Fibroblast of skin of back (primary cell): Measurements from ENCODE around the gene PSMB7. TPM values are rescaled to one million over a fixed set of nuclear protein-coding genes. Genes with fewer than 3 reads are reported as not detected.
A peak's percentile ranks its signal among the peaks of the same experiment; 100 is the strongest.

Experiments used
- DNase-seq: peaks from one replicate; pipeline ENCODE4 v3.0.0-alpha.2; 2013
- polyA plus RNA-seq, 2 experiments: library from polyadenylated mRNA; unstranded; fragments of 120-200 nt; gene quantifications; one replicate each; pipeline ENCODE4 v1.2.1, GENCODE V29; 2013; ENCODE audit not compliant: insufficient read length in 2 of 2

Gene PSMB7
- 211 TPM for polyA plus RNA-seq (2013, experiment 1 of 2; ENCODE audit: insufficient read length)
- 167 TPM for polyA plus RNA-seq (2013, experiment 2 of 2; ENCODE audit: insufficient read length)

DNA sequence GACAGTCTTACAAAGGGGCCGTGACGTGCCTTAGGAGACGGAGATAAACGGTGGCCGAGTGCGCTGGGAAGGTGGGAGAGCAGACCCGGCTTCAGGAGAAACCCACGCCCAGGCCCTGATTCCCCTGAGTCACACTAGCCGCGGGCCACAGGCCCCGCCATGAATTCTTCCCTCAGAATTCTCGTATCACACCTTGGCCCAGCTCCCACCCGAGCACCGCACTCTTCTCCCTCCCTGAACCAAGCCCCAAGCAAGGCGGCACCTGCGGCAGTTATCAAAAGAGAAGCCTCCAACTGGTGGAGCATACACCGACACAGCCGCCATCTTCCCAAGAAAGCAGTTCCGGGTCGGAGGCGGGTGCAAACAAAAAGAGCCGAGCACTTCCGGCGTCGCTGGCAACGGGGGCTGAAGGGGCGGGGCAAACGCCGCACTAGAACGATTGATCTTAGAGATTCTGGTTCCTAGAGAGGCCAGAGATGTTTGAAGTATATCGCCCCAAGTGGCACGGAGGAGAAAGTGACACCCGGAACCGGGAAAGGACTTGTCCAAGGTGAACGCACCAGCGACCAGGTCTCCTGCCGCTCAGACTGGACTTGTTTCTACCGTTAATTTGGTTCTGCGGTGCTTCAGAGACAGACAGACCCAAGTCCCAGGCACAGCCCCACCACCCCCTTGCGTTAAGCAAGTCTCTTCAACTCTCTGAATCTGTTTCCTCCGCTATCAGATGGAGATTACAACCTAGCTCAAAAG is at the start of gene PSMB7:
PSMB7 (minus strand) TSS at position 341 of the 750 bp plus-strand sequence; CDS start at position 324, 17 bp downstream.
- peak; percentile 95 for DNase-seq

DNA sequence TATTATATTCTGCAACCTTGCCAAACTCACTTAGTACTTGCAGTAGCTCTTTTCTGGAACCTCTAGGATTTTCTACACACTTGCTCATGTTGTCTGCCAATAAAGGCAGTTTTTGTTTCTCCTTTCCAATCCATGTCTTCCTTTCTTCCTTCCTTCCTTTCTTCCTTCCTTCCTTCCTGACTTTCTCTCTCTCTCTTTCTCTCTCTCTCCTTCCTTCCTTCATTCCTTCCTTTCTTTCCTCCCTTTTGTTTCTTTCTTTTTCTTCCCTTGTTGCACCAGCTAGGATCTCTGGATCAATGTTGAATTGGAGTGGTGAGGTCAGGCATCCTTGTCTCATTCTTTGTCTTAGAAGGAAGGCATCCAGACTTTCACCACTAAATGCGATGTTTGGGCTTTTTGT is 47.5 kb upstream of the PSMB7 start:
- no peak for DNase-seq

DNA sequence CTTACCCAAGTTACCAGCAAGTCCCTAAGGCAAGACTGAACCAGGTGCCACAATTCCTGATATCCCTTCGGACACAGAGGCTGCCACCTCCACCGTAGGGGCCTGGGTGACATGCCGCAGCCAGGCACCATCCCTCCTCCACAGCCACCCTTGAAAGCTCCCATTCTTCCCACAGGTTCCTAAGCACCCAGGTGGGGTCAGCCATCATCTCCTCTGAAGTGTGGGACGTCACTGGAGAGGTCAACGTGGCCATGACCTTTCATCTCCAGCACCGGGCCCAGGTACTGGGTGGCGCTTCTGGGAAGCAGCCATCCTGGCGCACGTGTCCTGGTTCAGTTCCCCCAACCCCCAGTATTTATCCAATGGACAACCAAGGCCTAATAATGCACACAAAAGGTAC is 43.2 kb upstream of the PSMB7 start:
- DNase-seq = no peak

DNA sequence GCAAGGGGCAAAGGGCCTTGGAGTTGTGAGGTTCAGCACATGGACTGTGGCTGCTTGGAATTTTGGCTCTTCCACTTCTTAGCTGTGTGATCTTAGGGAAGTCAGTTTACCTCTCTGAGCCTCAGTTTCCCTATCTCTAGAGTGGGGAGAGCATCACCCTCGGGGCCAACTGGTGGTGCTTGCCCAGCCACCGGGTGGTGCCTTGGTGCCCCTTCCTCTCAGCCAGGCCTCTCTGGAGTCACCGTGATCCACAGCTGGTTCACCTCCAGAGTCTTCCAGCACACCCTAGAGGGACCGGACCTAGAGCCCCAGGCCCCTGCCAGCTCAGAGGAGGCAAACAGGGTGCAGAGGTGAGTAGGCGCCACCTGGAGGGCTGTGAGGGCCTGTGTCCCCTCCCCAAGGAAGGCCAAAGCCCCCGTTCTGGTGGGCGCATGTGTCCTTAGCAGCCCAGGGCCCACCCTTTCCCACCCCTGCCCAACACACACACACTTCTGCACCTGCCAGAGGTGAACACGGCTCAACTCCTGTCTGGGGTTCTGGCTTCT is 42.7 kb upstream of the PSMB7 start:
- DNase-seq = no peak

DNA sequence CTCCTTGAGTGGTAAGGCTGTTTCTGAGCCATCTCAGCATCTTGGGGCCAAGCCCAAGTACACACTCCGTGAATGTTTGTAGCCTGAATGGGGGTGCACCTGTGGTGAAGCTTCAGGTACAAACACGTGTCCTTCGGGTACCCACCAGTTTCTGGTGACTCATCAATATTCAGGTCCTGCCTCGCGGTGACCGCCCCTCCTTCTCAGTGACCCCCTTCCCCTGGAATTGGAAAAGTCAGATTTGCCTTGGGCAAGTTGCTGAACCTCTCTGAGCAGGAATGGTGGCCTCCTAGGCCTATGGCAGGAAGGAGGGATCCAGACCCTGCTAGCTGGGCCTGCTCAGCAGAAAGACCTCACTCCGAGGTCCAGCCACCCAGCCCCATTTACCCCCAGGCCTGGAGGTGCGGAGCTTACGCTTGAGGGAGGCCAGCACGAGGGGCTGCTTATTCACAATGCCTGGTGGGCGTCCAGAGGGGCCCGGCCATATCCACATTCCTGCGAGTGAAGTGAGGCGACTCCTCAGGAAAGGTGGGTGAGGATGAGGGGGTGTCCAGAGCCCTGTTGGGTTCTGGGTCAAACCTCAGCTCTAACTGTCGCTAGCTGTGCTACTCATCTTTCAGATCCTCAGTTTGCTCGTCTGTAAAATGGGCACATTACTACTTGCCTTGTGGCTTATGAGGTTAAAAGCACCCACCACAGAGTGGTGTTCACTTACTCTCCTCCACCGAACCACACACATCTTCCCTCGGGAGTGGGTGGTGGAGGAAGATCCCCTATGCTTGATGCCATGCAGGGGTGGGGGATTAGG is 42.0 kb upstream of the PSMB7 start:
- no peak for DNase-seq

DNA sequence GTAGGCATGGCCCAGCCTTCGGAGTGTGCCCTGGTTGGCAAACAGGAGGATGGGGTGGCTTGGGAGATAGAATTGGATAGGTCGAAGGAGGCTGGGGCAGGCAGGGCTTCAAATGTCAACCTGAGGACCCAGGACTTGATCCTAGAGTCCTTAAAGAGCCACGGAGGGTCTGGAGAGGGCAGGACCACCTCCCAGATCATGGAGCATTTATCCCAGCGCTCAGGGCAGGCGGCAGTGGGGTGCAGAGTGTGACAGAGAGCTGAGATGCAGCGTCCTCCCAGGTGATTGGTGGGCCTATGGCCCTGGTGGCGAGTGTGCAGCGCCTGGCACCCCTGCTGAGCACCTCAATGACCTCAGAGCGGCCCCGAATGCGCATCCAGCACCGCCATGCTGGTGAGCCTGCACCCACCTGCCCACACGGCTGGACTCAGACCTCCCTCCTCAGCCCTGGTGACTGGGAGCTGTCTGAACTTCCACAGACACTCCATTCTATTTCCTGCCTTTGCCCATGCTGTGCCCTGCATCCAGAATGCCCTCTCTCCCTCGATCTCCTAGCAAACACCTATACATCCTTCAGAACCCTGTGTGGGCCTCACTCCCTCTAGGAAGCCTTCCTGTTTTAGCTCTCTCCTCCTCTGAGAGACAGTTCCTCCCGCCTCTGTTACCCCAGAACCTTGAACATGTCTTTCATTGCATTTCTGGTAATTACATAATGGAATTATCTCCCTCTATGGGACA is 41.3 kb upstream of the PSMB7 start:
- DNase-seq = no peak

DNA sequence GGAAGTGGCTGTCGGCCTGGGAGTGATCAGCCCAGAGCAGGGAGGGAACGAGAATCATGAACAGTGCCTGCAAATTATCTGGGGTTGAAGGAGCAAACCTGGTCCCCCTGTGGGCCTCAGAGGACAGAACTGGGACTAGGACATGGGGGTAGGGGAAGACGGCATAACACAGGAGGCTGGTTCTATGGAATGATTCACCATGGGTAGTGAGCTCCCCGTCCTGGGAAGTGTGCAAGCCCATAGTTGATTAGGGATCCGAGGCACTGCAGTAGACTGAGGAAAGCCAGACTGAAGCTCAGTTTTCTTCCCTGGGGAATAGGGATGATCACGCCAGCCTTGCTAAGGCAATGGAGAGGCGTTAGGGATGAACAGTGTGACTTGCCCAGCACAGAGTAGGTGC is 40.6 kb upstream of the PSMB7 start:
- no peak for DNase-seq

DNA sequence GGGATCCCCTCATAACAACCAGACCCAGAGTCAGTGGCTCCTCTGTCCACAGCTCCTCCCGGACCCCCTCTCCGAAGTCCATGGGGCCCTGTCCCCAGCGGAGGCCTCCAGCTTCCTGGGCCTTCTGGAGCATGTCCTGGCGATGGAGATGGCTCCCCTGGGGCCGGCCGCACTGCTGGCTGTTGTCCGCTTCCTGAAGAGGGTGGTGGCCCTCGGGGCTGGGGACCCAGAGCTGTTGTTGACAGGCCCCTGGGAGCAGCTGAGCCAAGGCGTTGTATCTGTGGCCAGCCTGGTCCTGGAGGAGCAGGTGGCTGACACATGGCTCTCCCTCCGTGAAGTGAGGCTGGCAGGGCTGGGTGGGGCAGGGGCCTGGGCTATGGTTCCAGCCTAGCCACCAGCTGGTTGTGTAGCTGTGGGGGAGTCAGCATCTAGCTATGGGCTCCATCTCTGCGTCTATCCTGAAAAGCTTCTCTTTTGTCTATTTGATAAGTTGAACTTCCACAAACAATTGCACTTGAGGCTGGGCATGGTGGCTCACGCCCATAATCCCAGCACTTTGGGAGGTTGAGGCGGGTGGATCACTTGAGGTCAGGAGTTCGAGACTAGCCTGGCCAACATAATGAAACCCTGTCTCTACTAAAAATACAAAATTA is 39.7 kb upstream of the PSMB7 start:
- no peak for DNase-seq

DNA sequence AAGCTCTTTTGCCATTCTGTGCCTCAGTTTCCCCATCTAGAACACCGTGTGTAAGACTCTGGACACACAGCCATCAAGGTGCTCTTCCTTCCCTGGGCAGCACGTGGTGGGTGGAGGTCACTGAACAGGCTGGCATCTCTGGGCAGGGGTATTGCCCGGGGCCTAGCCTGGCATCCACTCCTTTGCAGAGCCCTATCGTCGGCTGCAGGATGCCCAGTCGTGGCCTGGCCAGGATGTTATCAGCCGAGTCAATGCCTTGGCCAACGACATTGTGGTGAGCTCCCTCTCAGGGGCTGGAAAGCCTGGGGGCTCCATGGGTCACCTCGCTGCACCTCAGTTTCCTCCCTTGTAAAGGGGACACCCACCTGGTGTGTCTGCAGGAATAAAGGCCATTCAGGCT is 39.1 kb upstream of the PSMB7 start:
- DNase-seq = no peak

DNA sequence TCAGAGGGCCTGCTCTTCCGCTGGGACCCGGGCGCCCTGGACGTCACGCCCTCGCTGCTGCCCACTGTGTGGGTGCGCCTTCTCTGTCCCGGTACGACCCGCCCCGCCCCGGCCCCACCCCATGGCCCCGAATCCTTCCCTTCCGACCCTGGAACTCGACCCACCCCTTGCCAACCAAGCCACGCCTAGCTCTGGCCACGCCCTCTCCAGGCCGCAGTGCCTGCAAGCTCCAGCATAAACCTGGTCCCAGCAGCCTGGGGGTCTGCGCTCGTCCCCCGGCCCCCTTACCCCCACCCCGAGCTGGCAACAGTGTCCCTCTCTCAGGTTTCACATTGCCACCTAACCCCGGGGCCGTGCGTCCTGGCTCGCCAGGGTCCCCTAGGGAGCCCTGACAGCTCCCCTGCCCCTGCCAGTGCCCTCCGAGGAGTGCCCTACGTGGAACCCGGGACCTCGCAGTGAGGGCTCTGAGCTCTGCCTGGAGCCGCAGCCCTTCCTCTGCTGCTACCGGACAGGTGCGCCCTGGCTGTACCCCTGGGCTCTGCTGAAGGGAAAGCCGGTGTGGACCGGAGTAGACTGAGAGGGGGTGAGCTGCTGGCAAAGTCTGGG is 38.4 kb upstream of the PSMB7 start:
- no peak for DNase-seq

DNA sequence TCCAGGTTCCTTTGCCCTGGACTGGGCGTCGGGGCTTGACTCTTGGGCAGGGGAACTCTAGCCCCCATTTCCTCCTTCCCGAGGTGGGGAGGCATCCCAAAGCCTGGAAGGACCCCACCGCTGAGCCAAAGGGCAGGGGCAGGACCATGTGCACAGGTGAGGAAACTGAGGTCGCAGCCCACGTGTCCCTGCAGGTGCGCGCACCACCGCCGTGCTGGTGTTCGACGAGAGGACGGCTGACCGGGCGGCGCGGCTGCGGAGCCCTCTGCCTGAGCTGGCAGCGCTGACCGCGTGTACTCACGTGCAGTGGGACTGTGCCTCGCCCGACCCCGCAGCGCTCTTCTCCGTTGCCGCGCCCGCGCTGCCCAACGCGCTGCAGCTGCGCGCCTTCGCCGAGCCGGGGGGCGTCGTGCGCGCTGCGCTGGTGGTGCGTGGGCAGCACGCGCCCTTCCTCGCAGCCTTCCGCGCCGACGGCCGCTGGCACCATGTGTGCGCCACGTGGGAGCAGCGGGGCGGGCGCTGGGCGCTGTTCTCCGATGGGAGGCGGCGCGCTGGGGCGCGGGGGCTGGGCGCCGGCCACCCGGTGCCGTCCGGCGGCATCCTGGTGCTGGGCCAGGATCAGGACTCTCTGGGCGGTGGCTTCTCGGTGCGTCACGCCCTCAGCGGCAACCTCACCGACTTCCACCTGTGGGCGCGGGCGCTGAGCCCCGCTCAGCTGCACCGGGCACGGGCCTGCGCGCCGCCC is 37.8 kb upstream of the PSMB7 start:
- DNase-seq = no peak

DNA sequence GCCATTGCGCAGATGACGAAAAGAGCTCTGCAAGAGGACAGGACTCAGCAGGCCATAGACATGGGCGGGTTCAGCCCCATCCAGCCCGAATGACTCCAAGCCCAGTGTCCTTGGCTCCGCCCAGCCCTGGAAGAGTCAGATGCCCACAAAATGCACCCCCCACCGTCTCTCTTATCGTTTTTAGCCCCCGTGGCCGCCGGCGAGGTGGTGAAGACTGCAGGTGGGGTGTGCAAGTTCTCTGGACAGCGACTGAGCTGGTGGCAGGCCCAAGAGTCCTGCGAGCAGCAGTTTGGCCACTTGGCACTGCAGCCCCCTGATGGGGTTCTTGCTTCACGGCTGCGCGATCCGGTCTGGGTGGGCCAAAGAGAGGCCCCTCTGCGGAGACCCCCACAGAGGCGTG is 37.1 kb upstream of the PSMB7 start:
- no peak for DNase-seq

DNA sequence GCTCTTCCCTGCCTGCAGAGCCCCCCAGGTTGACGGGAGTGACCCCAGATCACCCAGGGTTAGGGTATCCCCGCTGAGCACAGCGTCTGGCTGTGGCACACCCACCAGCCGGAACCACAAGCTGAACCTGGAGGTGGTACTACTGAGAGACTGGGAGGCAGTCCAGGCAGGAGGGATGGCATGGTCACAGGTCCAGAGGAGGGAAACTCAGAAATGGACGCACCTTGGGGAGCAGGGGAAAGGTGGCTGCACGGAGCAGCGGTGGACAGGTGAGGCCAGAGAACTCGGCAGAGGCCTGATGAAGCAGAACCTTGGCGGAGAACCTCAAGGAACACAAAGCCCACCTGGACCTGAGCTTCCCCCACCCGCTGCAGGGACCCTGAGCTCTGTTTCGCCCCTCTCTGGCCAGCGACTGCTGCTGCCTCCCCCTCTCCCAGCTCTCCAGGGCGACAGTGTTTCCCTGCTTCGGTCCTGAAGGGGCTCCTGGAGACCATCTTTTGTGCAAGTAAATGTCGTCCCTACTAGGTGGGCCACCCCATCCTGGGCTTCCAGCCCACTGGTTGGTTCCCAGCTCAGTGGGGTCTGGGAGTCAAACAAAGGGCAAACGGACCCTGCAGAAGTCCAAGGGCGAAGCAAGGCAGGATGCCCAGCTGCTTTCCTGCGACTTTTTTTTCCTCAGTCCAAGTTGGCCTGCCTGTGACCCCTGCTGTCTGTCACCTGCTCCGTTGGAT is 35.9 kb upstream of the PSMB7 start:
- no peak for DNase-seq

DNA sequence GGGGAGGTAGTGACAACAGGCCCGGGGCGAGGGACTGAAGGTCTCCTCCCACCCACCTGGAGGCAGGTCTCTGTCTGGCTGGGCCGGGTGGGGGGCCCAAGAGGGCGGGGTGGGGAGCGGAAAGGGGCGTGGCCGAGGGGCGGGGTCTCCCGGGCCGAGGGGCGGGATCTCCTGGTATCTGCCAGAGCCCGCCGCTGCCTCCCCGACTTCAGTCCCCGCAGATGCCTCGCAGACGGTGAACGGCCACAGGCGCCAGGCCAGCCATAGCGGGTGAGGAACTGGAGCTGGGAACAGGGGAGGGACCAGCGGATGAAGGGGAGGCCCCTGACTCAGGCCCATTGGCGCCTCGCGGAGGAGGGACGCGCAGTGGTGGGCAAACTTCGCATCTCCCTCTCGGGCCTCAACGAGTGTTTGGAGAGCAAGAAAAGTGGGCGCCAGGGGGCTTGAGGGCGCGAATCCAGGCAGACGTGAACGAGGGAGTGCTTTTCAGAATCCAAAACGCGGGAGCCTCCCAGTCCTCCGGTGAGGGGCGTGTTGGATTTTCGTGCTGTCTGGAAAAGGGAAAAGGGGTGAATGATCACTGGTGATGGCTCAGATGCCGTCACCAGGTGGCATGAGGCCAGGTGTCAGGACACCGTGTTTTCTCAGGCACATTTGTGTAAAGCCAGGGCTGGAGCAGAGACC is 35.1 kb upstream of the PSMB7 start, which contains the start of gene ADGRD2:
ADGRD2 (plus strand) TSS at position 211 of the 684 bp plus-strand sequence. CDS start 1,216 bp downstream, outside the sequence.
- DNase-seq = peak; percentile 21

DNA sequence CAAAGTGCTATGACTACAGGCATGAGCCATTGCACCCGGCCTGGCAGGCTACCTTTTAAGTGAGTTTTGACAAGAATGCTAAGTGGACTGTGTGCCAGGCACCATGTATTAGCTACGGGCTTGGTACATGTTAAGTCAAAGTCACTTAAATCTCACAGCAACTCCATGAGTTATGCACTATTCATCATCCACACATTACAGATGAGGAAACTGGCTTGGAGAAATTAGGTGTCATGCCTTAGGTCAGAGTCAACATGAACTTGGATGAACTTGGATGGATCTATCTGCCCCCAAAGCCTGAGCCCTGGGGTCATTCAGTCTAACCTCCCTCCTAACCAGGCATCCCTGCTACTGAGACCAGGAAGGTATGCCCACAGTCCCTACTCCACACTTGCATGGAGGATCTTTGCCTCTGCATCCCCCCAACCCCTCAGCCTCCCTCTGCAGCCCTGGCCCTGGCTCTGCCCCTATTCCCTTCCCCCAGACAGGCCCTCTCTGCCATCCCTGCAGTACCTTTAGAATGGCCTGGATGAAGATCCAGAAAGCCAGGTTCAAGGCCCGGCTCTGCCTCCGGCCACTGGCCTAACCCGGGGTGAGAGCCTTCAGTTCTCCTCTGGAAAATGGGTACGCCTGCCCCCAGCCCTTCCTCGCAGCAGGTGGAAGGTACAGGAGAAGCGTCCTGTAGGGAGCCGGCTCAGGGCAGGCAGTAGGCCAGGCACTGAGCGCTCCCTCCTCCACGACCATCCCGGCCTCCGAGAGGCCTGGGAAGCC is 34.3 kb upstream of the PSMB7 start:
- DNase-seq = no peak

DNA sequence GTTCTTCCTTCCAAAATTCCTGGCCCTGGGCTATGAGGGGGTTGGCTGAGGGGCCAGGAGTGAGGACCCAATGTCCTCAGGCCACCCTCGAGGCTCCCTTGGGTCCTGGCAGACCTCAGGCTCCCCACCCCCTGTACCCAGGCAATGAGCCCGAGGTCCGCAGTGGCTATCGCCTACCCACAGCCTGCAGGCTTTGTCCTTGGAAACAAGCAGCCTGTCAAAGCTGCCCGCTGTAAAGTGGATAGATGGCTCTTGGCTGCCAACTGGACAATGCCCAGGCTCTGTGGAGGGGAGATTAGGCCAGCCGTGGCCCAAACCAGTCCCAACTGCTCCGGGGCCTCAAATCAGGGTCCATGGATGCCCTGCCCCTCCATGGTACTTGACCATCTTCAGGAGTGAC is 32.8 kb upstream of the PSMB7 start:
- no peak for DNase-seq

DNA sequence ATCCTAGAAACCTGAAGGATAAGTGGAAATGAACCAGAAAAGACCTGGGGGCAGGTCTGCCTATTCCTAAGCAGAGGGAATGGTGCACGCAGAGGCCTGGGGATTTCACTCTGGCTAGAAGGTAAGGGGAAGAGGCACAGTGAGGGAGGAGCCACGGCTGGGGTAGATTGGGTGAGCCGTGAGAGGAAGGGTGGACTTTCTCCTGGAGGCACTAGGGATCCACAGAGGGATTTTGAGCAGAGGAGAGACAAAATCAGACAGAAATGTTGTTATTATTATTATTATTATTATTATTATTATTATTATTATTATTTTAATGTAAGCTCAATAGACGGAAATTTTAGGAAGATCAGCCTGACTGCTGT is 32.0 kb upstream of the PSMB7 start:
- no peak for DNase-seq

DNA sequence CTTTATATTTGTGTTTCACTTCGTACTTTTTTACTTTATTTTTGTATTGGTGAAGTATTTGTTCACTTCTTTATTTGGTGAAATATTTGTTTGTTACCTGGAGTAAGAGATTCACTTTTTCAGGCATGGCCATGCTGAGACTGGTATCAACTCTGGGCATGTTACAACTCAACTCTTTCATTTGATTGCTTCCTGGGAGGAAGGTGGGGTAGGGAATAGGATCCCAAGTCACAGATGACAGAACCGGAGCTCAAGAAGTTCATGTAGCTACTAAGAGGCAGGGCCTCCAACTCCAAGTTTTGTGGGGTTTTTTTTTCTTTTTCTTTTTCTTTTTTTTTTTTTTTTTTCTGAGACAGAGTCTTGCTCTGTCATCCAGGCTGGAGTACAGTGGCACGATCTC is 28.9 kb upstream of the PSMB7 start:
- no peak for DNase-seq

DNA sequence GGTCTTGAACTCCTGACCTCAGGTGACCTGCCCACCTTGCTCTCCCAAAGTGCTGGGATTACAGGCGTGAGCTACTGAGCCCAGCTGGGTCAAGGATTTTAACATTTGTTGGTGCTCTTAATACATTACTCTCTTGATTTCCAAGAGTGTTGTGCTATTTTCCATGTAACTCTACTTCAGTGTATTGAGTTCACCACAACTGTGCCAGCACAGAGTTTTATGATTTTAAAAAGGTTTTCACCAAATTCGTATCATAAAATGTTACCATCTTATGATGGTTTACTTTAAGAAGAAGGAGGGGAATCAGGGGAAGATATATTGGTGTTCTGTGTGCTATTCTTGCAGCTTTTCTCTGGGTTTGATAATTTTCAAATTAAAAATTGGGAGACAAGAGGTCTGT is 28.4 kb upstream of the PSMB7 start:
- no peak for DNase-seq
